H9 (cell line): ENCODE measurements around the gene S100A2. TPM values are rescaled to one million over a fixed set of nuclear protein-coding genes. Genes with fewer than 3 reads are reported as not detected.
"Not testable (repeated sequence)": the region's sequence is repeated elsewhere in the genome, so short reads cannot be mapped to it uniquely, and the experiment has no call there.

Experiments
- DNase-seq: peaks from one replicate; pipeline ENCODE4 v3.0.0-alpha.2; 2017
- H2AFZ ChIP-seq: one replicate; pipeline ENCODE4 v1.6.1; 2013; ENCODE audit warnings: mild to moderate bottlenecking, low read length, control low read depth, moderate library complexity
- H2AK5ac ChIP-seq: 2 replicates; pipeline ENCODE4 v1.6.1; 2013; ENCODE audit warnings: low read length, control low read depth, mixed read lengths; ENCODE audit not compliant: insufficient read length
- H2BK120ac ChIP-seq: one replicate; pipeline ENCODE4 v1.6.1; 2013; ENCODE audit warnings: low read depth, mild to moderate bottlenecking, low read length, control low read depth, inconsistent platforms; ENCODE audit not compliant: poor library complexity, severe bottlenecking
- H2BK12ac ChIP-seq: 2 replicates; pipeline ENCODE4 v1.6.1; 2013; ENCODE audit warnings: low read length, control low read depth, mixed read lengths, low read depth; ENCODE audit not compliant: insufficient read length
- H2BK15ac ChIP-seq: 2 replicates; pipeline ENCODE4 v1.6.1; 2013; ENCODE audit warnings: low read depth, low read length, control low read depth
- H2BK20ac ChIP-seq: one replicate; pipeline ENCODE4 v1.6.1; 2013; ENCODE audit warnings: low read depth, mild to moderate bottlenecking, low read length, control low read depth, inconsistent platforms; ENCODE audit not compliant: poor library complexity, severe bottlenecking
- H2BK5ac ChIP-seq: 2 replicates; pipeline ENCODE4 v1.6.1; 2013; ENCODE audit warnings: low read length, control low read depth, mixed read lengths; ENCODE audit not compliant: insufficient read length
- H3K14ac ChIP-seq: 2 replicates; pipeline ENCODE4 v1.6.1; 2013; ENCODE audit warnings: low read length, control low read depth; ENCODE audit not compliant: insufficient read depth
- H3K18ac ChIP-seq: 2 replicates; pipeline ENCODE4 v1.6.1; 2013; ENCODE audit warnings: low read depth, mild to moderate bottlenecking, mixed read lengths, low read length, control low read depth; ENCODE audit not compliant: insufficient read length
- H3K23ac ChIP-seq: 2 replicates; pipeline ENCODE4 v1.6.1; 2013; ENCODE audit warnings: low read length, control low read depth, mixed read lengths, low read depth; ENCODE audit not compliant: insufficient read length
- H3K23me2 ChIP-seq: 2 replicates; pipeline ENCODE4 v1.6.1; 2013; ENCODE audit warnings: low read depth, mild to moderate bottlenecking, mixed read lengths, low read length, control low read depth; ENCODE audit not compliant: insufficient read length, poor library complexity, severe bottlenecking
- H3K27ac ChIP-seq: 2 replicates; pipeline ENCODE4 v1.5.1; 2013; ENCODE audit warnings: low read length, control low read depth, mixed read lengths, low read depth; ENCODE audit not compliant: insufficient read length
- H3K27me3 ChIP-seq: 2 replicates; pipeline ENCODE4 v1.6.1; 2013; ENCODE audit warnings: low read length, control low read depth, inconsistent platforms; ENCODE audit not compliant: insufficient read depth
- H3K4ac ChIP-seq: 2 replicates; pipeline ENCODE4 v1.6.1; 2013; ENCODE audit warnings: low read depth, mild to moderate bottlenecking, control low read depth, inconsistent platforms, low read length, moderate library complexity
- H3K4me1 ChIP-seq: 2 replicates; pipeline ENCODE4 v1.6.1; 2013; ENCODE audit warnings: low read length, control low read depth, inconsistent platforms; ENCODE audit not compliant: insufficient read depth
- H3K4me2 ChIP-seq: 2 replicates; pipeline ENCODE4 v1.6.1; 2013; ENCODE audit warnings: low read length, control low read depth, mixed read lengths; ENCODE audit not compliant: insufficient read length, insufficient read depth
- H3K56ac ChIP-seq: 2 replicates; pipeline ENCODE4 v1.6.1; 2013; ENCODE audit warnings: low read depth, mild to moderate bottlenecking, mixed read lengths, low read length, control low read depth; ENCODE audit not compliant: insufficient read length
- H3K79me1 ChIP-seq: 2 replicates; pipeline ENCODE4 v1.6.1; 2013; ENCODE audit warnings: low read depth, mild to moderate bottlenecking, moderate library complexity, low read length, control low read depth, inconsistent platforms; ENCODE audit not compliant: insufficient read depth, poor library complexity, severe bottlenecking
- H3K79me2 ChIP-seq: 2 replicates; pipeline ENCODE4 v1.6.1; 2013; ENCODE audit warnings: low read length, control low read depth, inconsistent platforms; ENCODE audit not compliant: insufficient read depth
- H3K9ac ChIP-seq: 2 replicates; pipeline ENCODE4 v1.6.1; 2013; ENCODE audit warnings: low read length, control low read depth, mixed read lengths; ENCODE audit not compliant: insufficient read length; ENCODE audit errors: extremely low read depth
- H3K9me3 ChIP-seq: one replicate; pipeline ENCODE4 v1.6.1; 2013; ENCODE audit warnings: low read depth, low read length, inconsistent platforms; ENCODE audit not compliant: control insufficient read depth
- H3T11ph ChIP-seq: one replicate; pipeline ENCODE4 v1.6.1; 2013; ENCODE audit warnings: mild to moderate bottlenecking, low read length, control low read depth, inconsistent platforms
- H4K20me1 ChIP-seq: one replicate; pipeline ENCODE4 v1.6.1; 2013; ENCODE audit not compliant: control insufficient read depth, insufficient read length, insufficient read depth
- H4K5ac ChIP-seq: 2 replicates; pipeline ENCODE4 v1.6.1; 2013; ENCODE audit warnings: low read depth, mild to moderate bottlenecking, mixed read lengths, low read length, control low read depth; ENCODE audit not compliant: insufficient read length
- H4K8ac ChIP-seq: replicated peaks from 2 replicates; pipeline ENCODE4 v1.6.1; 2013; ENCODE audit warnings: low read length, control low read depth, mixed read lengths, low read depth; ENCODE audit not compliant: insufficient read length
- H4K91ac ChIP-seq: 2 replicates; pipeline ENCODE4 v1.6.1; 2013; ENCODE audit warnings: low read depth, mild to moderate bottlenecking, moderate library complexity, mixed read lengths, low read length, control low read depth; ENCODE audit not compliant: insufficient read length
- H3K27ac Mint-ChIP-seq, 3 experiments: 2 replicates in 2 of 3; 3 replicates in 1 of 3; pipeline ENCODE4 v1.8.0; 2020 to 2021; ENCODE audit warnings: mixed read lengths in 3 of 3, mild to moderate bottlenecking in 1 of 3, moderate library complexity in 1 of 3
- H3K27me3 Mint-ChIP-seq: 2 replicates; pipeline ENCODE4 v1.8.0; 2021; ENCODE audit warnings: low read depth, mild to moderate bottlenecking, moderate library complexity, mixed read lengths
- H3K36me3 Mint-ChIP-seq, 3 experiments: 2 replicates in 2 of 3; 3 replicates in 1 of 3; pipeline ENCODE4 v1.8.0; 2020 to 2021; ENCODE audit warnings: low read depth in 3 of 3, mixed read lengths in 3 of 3; ENCODE audit not compliant: insufficient read depth in 1 of 3
- H3K4me1 Mint-ChIP-seq, 2 experiments: 2 replicates each; pipeline ENCODE4 v1.8.0; 2020; ENCODE audit warnings: mixed read lengths in 2 of 2
- H3K4me3 Mint-ChIP-seq, 2 experiments: 2 replicates in 1 of 2; 3 replicates in 1 of 2; pipeline ENCODE4 v1.8.0; 2020 to 2021; ENCODE audit warnings: mild to moderate bottlenecking in 2 of 2, mixed read lengths in 2 of 2, moderate library complexity in 1 of 2
- H3K9me3 Mint-ChIP-seq, 2 experiments: 2 replicates in 1 of 2; 3 replicates in 1 of 2; pipeline ENCODE4 v1.8.0; 2020; ENCODE audit warnings: mild to moderate bottlenecking in 2 of 2, mixed read lengths in 2 of 2, moderate library complexity in 1 of 2
- CTCF ChIP-seq: fragments of 200-600 bp; sonication (generic); conservative IDR thresholded peaks from 3 replicates; pipeline ENCODE4 v1.8.0; 2021; ENCODE audit warnings: antibody characterized with exemption, mild to moderate bottlenecking
- WGBS: extraction: QIAGEN DNeasy Blood & Tissue Kit; methylation state at CpG from one replicate; pipeline ENCODE4 v1.1.7; 2013; ENCODE audit warnings: missing lambda C conversion rate, low lambda C conversion rate, mixed read lengths; ENCODE audit not compliant: insufficient read length; ENCODE audit errors: extremely low coverage; 5-methylcytosine and 5-hydroxymethylcytosine counted together
- total RNA-seq: library from RNA; stranded (reverse); gene quantifications from 2 replicates; pipeline ENCODE4 v1.2.1, GENCODE V29; 2021

Gene S100A2
- total RNA-seq, 1 experiment from 2014 or later: 0.57 TPM

GRCh38 chr1:153577138-153577537, 11.5 kb upstream of the S100A2 start:
- Histone ChIP-seq H4K91ac (no peak overlapping the region), H3K79me2 (no peaks in the 10 kb centered on the region), H4K20me1 (no peaks in the 10 kb centered on the region), H2AFZ (no peak overlapping the region), H3K4me1 (no peaks in the 10 kb centered on the region), H2BK20ac (no peak overlapping the region), H3K4ac (no peak overlapping the region), H3K56ac (no peak overlapping the region), H3K18ac (no peak overlapping the region), H2BK15ac (no peak overlapping the region), H3K4me2 (no peak overlapping the region), H2BK120ac (no peak overlapping the region), H3T11ph (no peak overlapping the region), H2AK5ac (no peak overlapping the region), H3K23ac (no peak overlapping the region), H4K8ac (no peak overlapping the region), H3K27ac (no peak overlapping the region), H3K9me3 (no peaks in the 10 kb centered on the region), H3K27me3 (no peaks in the 10 kb centered on the region), H2BK12ac (no peak overlapping the region), H3K79me1 (no peaks in the 10 kb centered on the region), H3K9ac (no peak overlapping the region), H3K23me2 (no peaks in the 10 kb centered on the region), H2BK5ac (no peak overlapping the region), H3K14ac (no peak overlapping the region), H4K5ac (no peak overlapping the region)
- H3K27ac Mint-ChIP-seq: no peak overlapping the region; a peak in 1 of 7 replicates
- no CpG with 5 or more reads among the region's 4 CpGs for WGBS
- no peak overlapping the region; a peak in 1 of 5 replicates for H3K4me3 Mint-ChIP-seq
- no peak for DNase-seq
- H3K27me3 Mint-ChIP-seq: no peaks in the 10 kb centered on the region
- peaks cover 12 to 15% of the 10 kb centered on the region in 2 experiments; a peak in 4 of 5 replicates for H3K9me3 Mint-ChIP-seq
- H3K4me1 Mint-ChIP-seq: peaks cover 17 to 22% of the 10 kb centered on the region in 2 experiments
- H3K36me3 Mint-ChIP-seq: peaks cover 0 to 6% (median 0%) of the 10 kb centered on the region in 3 experiments; a peak in 2 of 7 replicates
- no peak for TF ChIP-seq CTCF

GRCh38 chr1:153575497-153575896, 9.9 kb upstream of the S100A2 start:
- whole genome bisulfite sequencing: no CpG with 5 or more reads among the region's 10 CpGs
- H3K4me1 ChIP-seq, H3T11ph ChIP-seq, H3K27me3 ChIP-seq, H3K23ac ChIP-seq, H2BK5ac ChIP-seq, H3K36me3 Mint-ChIP-seq, H2BK20ac ChIP-seq, H4K20me1 ChIP-seq, H3K9me3 ChIP-seq, H3K79me2 ChIP-seq, H2BK120ac ChIP-seq, H4K91ac ChIP-seq, H3K27ac ChIP-seq, H2AFZ ChIP-seq, DNase-seq, H3K18ac ChIP-seq, H3K23me2 ChIP-seq, H3K79me1 ChIP-seq, H3K56ac ChIP-seq, H3K4ac ChIP-seq, H3K27ac Mint-ChIP-seq, H4K8ac ChIP-seq, H3K9ac ChIP-seq, H4K5ac ChIP-seq, H3K27me3 Mint-ChIP-seq, H3K14ac ChIP-seq, H2BK12ac ChIP-seq, H3K4me3 Mint-ChIP-seq, H3K4me2 ChIP-seq, H2AK5ac ChIP-seq, H2BK15ac ChIP-seq: not testable (repeated sequence)
- Mint-ChIP-seq H3K9me3 (peaks cover 12 to 15% of the 10 kb centered on the region in 2 experiments; a peak in 4 of 5 replicates), H3K4me1 (peaks cover 17 to 22% of the 10 kb centered on the region in 2 experiments)
